Adrenal gland (tissue), 5 donors: ENCODE measurements around the gene PKD2L1.
"Not testable (repeated sequence)": the region's sequence is repeated elsewhere in the genome, so short reads cannot be mapped to it uniquely, and the experiment has no call there.

ENCODE experiments used
- POLR2A ChIP-seq, 2 donors: fragments of 450-650 bp; IDR thresholded peaks; one replicate each; pipeline ENCODE4 v1.6.1; 2017; ENCODE audit warnings: antibody characterized with exemption in 2 of 2, mild to moderate bottlenecking in 2 of 2, moderate library complexity in 1 of 2
- TF ChIP-seq, protein P1 (sequence below), 6 experiments: fragments of 450-650 bp in 4 of 6; fragments of 200-600 bp in 2 of 6; sonication (generic) in 1 of 6; IDR thresholded peaks; 1 replicate in 5 of 6; 2 replicates in 1 of 6; pipeline versions ENCODE4 v1.5.1 to v1.8.0; 2016 to 2021; ENCODE audit warnings: antibody characterized with exemption in 6 of 6, mild to moderate bottlenecking in 2 of 6, moderate library complexity in 1 of 6
- donor health status: DM: no; HTN: no; CAD: no.

- TF ChIP-seq, protein P1, sequence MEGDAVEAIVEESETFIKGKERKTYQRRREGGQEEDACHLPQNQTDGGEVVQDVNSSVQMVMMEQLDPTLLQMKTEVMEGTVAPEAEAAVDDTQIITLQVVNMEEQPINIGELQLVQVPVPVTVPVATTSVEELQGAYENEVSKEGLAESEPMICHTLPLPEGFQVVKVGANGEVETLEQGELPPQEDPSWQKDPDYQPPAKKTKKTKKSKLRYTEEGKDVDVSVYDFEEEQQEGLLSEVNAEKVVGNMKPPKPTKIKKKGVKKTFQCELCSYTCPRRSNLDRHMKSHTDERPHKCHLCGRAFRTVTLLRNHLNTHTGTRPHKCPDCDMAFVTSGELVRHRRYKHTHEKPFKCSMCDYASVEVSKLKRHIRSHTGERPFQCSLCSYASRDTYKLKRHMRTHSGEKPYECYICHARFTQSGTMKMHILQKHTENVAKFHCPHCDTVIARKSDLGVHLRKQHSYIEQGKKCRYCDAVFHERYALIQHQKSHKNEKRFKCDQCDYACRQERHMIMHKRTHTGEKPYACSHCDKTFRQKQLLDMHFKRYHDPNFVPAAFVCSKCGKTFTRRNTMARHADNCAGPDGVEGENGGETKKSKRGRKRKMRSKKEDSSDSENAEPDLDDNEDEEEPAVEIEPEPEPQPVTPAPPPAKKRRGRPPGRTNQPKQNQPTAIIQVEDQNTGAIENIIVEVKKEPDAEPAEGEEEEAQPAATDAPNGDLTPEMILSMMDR (IDR thresholded peaks at IDR 0.05), result not testable (repeated sequence)
- not testable (repeated sequence) for TF ChIP-seq POLR2A (IDR thresholded peaks at IDR 0.05)
Measured at GRCh38 chr10:100276971-100277370, 53.1 kb downstream of the PKD2L1 start.
